ENCODE data around the gene CRISPLD2. TPM values are rescaled to one million over a fixed set of nuclear protein-coding genes. Genes with fewer than 3 reads are reported as not detected.

The CRISPLD2 gene
- total RNA-seq, 1 donor from 2014 or later, result 34.9 TPM

DNA sequence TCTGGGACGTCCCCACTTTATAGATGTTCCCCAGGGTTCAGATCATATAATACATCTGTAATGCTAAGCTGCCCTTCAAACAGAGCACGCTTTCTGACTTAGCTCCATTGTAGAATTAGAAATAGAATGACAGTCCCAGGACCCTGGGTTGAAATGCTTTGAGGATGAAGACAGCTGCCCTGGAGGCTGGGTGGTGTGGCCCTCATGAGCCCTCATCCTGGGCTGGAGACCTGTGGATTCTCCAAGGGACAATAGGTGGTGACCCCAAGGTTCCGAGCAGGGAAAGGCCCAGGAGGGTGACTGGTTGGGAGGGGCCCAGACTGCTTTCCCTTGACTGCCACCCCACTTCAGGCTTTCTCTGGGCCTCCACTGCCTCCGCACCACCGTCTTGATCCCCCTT lies 59.0 kb downstream of the CRISPLD2 start:
- TF ChIP-seq, protein P1, sequence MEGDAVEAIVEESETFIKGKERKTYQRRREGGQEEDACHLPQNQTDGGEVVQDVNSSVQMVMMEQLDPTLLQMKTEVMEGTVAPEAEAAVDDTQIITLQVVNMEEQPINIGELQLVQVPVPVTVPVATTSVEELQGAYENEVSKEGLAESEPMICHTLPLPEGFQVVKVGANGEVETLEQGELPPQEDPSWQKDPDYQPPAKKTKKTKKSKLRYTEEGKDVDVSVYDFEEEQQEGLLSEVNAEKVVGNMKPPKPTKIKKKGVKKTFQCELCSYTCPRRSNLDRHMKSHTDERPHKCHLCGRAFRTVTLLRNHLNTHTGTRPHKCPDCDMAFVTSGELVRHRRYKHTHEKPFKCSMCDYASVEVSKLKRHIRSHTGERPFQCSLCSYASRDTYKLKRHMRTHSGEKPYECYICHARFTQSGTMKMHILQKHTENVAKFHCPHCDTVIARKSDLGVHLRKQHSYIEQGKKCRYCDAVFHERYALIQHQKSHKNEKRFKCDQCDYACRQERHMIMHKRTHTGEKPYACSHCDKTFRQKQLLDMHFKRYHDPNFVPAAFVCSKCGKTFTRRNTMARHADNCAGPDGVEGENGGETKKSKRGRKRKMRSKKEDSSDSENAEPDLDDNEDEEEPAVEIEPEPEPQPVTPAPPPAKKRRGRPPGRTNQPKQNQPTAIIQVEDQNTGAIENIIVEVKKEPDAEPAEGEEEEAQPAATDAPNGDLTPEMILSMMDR (IDR thresholded peaks at IDR 0.05), result no peak
- DNase-seq (no peak), ATAC-seq (no peak)
- no peak overlapping the region for H3K27ac ChIP-seq
- peaks cover 4% of the 10 kb centered on the region for H3K4me1 ChIP-seq
- no peaks in the 10 kb centered on the region for H3K27me3 ChIP-seq (ENCODE audit: low read depth)
- intact Hi-C loops (cut with DNase I), result no loop called here
- no peaks in the 10 kb centered on the region for H3K9me3 ChIP-seq
- peaks cover 56% of the 10 kb centered on the region for H3K36me3 ChIP-seq
- H3K4me3 ChIP-seq, result no peak overlapping the region

DNA sequence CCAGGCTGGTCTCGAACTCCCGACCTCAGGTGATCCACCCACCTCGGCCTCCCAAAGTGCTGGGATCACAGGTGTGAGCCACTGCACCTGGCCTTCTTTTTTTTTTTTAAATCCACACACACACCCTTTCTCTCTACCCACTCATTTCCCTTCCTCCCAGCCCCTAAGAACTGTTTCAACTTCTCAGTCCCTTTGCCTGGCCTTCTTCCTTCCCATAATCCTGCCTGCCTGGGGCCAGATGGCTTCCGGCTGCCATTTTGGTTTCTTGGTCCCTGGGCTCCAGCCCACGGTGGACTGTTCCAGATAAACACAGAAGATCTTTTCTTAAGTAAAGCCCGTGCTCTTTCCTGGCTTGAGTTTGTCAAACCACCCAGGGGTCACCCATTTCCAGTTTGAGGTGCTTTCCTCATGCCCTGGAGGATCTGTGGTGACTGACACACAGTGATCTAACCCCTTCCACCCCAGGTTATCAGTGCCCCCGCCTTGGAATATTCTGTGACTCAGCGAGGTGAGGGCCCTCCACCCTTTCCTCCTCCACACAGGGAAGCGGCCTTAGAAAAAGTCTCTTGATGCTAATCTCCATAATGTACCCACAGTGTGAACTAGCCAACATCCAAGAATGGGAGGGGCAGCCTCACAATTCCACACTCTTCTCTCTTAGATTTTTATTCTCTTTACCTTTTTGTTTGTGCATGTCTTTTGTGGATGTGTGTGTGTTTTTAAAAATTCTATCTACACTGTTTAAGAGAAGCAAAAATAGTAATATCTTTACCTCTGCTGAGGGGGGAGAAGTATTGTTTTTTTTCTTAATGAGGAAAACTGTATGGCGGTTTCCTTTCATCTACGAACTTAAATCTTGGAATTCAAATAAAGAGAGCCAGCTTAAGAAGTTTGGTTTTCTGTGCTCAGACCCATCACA lies 60.0 kb downstream of the CRISPLD2 start:
- ATAC-seq, result peak in 1 of 2 donors; percentile 11
- TF ChIP-seq, protein P1 (IDR thresholded peaks at IDR 0.05), result no peak
- intact Hi-C loops (cut with DNase I), result no loop called here
- Histone ChIP-seq H3K4me3 (no peak overlapping the region), H3K27ac (no peak overlapping the region), H3K4me1 (no peaks in the 10 kb centered on the region), H3K36me3 (peaks cover 53% of the 10 kb centered on the region), H3K9me3 (no peaks in the 10 kb centered on the region), H3K27me3 (ENCODE audit: low read depth) (no peaks in the 10 kb centered on the region)
- DNase-seq, result no peak

DNA sequence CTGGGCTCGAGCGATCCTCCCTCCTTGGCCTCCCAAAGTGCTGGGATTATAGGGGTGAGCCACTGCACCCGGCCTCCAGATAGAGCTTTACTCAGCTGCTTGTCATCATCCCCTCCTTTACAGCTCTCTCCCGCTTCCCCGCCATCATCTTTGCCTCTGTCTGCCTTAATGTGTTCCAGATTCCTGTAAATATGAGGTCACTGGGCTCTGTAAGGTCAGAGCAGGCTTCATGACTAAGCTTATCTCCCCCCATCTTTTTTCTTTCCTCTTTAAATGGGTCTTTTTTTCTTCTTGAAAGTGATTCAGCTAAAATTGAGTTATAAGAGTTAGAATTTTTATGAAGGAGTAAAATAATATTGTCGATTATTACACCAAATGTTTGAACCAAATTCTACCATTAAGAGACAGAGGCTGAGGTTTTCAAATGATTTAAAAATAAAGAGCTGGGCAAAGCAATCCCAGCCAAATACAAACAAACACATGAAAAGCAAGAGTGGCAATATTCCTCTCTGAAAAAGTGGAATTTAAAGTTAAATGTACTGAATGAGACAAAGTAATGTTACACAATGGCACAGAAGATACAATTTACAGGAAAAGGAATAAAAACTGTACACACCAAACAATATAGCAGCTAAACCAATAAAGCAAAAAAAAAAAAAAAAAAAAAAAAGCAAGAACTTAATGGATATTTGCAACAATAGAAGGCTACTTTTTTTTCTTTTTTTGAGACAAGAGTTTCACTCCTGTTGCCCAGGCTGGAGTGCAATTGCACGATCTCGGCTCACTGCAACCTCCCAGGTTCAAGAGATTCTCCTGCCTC lies 62.1 kb downstream of the CRISPLD2 start:
- peaks cover 44% of the 10 kb centered on the region for H3K36me3 ChIP-seq
- ATAC-seq (no peak), DNase-seq (no peak)
- intact Hi-C loops (cut with DNase I), result no loop called here
- no peak overlapping the region for H3K4me3 ChIP-seq
- H3K27ac ChIP-seq, result no peak overlapping the region
- TF ChIP-seq, protein P1 (IDR thresholded peaks at IDR 0.05), result no peak
- H3K4me1 ChIP-seq, result no peaks in the 10 kb centered on the region
- H3K9me3 ChIP-seq, result no peaks in the 10 kb centered on the region
- no peaks in the 10 kb centered on the region for H3K27me3 ChIP-seq (ENCODE audit: low read depth)

DNA sequence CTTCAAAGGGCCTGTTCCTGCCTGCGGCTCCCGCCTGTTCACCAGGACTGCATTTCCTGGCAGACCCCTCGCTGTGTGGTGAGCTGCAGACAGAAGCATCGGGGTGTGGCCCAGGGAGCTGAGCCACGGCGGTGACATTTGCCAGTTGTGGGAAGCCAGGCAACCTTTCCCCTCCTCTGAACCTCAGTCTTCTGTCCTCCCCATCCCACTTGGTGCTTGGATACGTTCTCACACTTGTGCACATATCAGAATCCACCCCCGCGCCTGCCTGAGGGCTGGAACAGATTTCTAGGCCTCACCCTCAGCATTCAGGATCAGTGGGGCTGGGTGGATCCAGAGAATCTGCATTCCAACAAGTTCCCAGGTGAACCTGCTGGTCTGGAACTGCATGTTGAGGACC lies 63.5 kb downstream of the CRISPLD2 start:
- DNase-seq (no peak), ATAC-seq (no peak)
- intact Hi-C loops (cut with DNase I), result no loop called here
- TF ChIP-seq, protein P1 (IDR thresholded peaks at IDR 0.05), result no peak
- Histone ChIP-seq H3K9me3 (no peaks in the 10 kb centered on the region), H3K27me3 (ENCODE audit: low read depth) (no peaks in the 10 kb centered on the region), H3K4me3 (no peak overlapping the region), H3K4me1 (no peaks in the 10 kb centered on the region), H3K36me3 (peaks cover 38% of the 10 kb centered on the region), H3K27ac (no peak overlapping the region)

DNA sequence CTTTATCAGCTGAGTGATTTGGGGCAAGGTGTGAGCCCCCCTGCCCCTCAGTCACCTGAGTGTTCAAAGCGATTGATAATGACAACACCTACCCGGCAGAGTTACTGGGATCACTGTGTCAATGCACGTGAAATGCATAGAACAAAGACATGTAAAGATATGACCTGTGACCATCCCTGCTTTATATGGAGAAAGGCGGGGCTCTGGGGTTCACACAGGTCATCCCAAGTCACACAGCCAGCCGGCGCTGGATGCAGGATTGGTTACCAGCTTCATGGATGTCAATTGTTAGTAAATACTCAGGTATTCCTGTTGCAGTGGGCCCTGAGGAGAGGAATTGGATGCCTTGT lies 64.4 kb downstream of the CRISPLD2 start:
- TF ChIP-seq, protein P1 (IDR thresholded peaks at IDR 0.05), result no peak
- Histone ChIP-seq H3K27me3 (ENCODE audit: low read depth) (no peaks in the 10 kb centered on the region), H3K4me1 (no peaks in the 10 kb centered on the region), H3K9me3 (no peaks in the 10 kb centered on the region), H3K36me3 (peaks cover 44% of the 10 kb centered on the region), H3K4me3 (no peak overlapping the region), H3K27ac (no peak overlapping the region)
- no peak for DNase-seq
- intact Hi-C loops (cut with DNase I), result no loop called here
- ATAC-seq, result no peak
